ENCODE measurements around the gene EXOC6B.

Gene EXOC6B

DNA sequence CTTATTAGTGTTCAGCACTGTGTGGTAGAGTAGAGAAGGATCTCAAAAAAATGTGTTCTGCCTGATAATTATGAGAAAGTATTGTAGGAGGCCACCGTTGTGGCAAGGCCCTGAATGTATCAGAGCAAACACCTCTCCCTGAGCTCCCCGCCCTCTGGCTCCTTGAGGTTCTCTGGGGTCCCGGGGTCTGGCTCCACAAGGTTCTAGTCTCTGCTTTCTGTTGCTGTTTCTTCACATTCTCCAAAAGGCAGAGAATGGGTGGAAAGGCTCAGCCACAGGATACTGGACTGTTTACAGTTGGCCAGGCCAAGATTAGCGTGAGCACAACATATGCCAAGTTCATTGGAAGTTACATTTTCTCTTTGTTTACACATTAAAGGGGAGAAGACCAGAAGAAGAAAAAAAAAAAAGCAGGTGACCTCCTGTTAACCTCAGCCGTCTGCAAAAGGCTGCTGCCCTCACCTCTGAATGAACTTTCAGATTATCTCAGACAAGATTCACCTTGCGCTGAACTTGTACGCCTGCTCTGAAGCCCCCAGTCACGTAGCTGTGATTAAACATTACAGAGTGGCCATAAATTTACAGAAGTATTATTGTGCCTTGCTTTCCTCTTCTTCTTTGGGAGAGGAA, 621.6 kb downstream of the EXOC6B start:
- intact Hi-C loops (cut with DNase I), result no loop called here
- no peak for DNase-seq

DNA sequence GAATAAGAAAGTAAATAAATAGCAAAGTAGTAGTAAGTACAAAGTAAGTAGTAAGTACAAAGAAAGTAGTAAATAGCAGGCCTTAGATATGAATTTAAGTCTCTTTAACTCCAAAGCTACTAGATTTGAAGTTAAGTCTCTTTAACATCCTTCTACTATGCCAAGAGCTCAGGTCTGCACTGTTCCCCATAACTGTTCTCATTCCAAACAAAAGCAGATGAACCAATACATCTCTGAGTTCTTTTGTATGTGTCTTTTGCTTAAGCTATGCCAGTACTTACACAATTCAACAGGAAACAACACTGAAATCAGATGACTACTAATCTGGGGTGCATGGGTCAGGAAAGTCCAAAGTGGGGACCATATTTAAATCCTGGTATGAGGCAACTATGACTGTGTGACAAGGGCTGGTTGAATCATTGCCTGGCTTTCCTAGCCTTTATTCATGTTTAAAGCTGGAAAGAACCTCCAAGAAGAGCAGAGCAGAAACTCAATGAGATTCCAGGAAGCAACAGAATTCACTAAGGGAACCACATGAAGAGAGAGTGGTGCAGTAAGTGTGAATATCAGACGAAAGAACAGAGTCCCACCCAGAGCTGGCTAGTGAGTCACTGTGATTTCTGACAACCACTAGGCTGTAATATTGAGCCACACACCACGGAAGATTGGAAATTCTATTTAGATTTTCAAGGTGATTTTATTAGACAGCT, 627.1 kb downstream of the EXOC6B start:
- intact Hi-C loops (cut with DNase I), result no loop called here
- DNase-seq, result no peak

DNA sequence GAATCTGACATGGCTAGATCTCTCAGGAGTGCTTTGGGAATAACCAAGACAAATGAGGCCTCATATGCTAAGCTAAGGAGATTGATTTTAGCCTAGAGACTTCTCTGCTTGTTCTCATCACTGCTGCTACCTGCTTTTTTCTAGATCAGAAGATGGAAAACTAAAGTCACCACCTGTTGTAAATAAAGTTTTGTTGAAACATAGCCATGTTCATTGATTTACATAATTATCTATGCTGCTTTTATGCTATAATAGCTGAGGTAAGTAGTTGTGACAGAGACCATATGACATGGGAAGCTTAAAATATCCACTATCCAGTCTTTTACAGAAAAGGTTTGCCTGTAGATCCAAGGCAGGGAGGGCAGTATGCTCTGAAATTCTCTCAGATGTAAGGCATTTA, 632.1 kb downstream of the EXOC6B start:
- intact Hi-C loops (cut with DNase I), result no loop called here
- no peak for DNase-seq

DNA sequence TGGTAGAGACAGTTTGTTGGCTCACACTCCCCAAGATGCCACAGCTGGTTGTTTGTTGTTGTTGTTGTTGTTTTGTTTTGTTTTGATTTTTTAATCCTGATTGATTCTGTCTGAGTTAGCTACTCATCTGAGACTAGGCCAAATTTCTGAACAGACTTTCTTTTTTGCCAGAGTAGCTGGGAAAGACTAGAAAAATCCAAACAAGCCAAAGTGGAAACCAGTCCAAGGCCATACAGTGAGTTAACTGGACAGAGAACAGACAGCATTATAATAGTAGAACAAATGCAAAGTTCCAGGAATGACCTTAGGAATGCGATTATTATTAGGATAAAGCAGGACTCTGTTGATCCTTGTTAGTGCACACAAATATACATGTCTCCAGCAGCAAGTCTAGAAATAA, 634.4 kb downstream of the EXOC6B start:
- no peak for DNase-seq
- intact Hi-C loops (cut with DNase I), result no loop called here

DNA sequence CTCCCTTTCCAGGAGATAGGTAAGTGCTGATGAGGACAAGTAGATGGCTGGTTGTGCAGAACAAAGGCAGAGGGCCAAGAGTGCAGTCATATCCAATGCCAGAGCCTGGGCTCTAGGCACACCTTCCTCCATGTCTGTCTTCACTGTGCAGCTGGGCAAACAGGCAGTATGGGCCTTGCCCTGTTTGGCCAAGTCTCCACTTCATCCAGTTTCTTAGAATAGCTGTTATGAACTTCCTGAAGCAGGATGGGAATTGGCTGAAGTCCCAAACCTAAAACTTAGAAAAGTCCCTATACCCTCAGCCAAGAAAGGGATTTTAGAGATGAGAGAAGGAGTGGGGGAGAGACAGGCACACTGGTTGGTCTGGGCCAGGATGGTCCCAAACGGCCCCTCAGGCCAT, 640.6 kb downstream of the EXOC6B start:
- intact Hi-C loops (cut with DNase I), result no loop called here
- no peak for DNase-seq

DNA sequence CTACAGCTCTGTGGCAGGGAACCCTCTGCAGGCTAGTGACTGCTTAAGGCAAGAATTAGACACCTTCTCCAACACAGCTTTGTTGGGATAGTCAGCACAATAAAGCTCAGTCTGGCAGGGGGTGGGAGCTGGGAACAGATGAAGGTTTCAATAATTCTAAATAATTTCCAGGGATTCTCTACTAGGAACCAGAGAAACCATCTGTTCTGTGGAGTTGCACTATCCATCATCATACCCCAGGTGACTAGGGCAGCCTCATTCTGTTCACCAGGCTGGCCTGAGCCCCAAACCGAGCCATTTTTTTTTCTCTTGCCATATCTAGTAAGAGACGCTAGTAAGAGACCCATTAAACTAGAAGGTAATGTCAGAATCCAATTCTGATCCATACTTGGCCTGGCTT, 642.4 kb downstream of the EXOC6B start:
- DNase-seq, result no peak
- intact Hi-C loops (cut with DNase I), result no loop called here

DNA sequence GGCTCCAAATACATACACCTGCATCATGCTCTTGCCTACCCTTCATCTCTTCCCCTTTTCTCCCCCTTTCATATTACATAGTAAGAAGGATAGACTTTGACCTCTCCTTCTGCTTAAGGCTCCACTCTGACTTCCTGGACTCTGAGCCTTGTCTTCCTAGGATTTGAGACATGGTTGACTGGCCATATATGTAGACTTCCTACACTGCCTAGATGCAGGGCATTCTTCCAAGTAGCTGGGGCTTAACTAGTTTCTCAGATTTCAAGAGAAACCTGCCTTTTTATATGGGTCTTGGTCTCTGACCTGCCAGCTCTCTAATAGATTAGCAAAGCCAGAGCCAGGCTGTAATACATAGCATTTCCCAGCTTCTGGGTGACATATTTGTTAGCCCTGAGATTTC, 642.8 kb downstream of the EXOC6B start:
- DNase-seq, result no peak
- intact Hi-C loops (cut with DNase I), result no loop called here

DNA sequence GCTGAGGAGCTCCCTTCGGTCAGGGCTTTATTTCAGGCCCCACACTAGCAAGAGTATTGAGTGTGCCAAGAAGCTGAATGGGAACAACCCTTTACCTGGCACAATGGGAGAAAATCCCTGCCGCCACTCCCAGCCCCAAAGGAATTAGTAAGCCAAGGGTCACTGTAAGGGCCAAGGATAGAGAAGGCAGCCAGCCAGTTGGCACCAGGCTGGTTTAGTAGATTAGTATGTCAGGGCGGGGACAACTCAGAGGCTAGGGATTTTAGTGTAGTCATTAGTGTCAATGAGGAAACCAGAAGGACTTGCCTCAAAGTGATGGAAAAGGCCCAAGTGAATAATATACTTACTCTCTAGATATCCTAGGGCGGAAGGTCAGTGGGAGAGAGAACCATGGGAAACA, 643.3 kb downstream of the EXOC6B start:
- DNase-seq, result no peak
- intact Hi-C loops (cut with DNase I), result no loop called here

DNA sequence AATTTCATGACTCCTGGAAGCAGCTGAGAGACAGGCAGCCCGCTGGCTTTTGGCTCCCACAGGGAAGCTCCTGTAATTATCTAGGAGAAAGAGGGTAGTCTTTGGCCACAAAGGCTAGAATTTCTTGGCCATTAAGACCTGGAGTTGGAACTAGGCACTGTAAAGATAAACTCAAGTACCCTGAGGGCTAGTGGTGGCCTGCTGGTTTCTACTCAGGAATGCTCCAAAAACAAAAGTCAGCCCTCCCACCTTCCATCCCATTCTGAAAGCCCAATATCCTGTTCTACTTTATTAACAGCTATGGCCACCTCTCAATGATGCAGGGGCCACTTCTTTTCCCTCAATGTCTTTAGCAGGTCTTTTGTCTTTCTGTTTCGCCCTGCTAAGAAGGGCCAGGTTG, 644.2 kb downstream of the EXOC6B start:
- intact Hi-C loops (cut with DNase I), result no loop called here
- DNase-seq, result no peak

DNA sequence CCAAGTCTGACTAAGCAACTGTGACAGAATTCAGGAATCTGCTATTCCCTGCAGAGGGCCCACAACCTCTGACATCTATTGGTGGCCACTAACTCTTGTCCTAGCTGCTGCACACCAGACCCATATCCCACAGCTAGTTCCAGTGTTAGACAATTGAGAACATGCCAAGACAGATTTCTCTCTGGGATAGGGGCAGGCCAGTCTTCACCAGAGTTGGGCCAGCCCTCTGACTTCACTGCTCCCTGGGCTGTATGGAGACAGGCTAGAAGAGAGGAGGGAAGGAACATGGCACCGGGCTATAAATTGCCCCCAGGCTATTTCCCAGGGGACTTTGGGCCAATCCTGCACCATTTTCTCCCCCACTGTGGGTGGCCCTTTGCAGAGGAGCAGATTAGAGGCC, 645.5 kb downstream of the EXOC6B start:
- DNase-seq, result no peak
- intact Hi-C loops (cut with DNase I), result no loop called here

DNA sequence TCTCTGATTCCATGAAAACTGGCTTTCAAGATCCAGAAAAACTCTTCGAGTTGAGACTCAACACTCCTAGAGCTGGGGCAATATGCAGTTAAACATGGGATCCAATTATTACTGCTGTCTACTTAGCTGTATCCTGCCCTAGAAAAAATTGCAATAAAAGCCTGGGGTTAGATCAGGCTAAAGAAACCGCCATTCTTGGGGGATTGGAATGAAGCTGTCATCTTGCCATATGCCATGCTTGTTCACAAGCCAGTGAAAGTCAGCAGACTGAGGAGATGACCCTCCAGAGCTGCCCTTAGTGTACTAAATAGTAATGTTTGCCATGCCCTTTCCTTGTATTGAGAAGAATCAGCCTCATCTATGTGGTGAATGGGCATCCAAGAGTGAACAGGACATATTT, 647.3 kb downstream of the EXOC6B start:
- no peak for DNase-seq
- intact Hi-C loops (cut with DNase I), result no loop called here

DNA sequence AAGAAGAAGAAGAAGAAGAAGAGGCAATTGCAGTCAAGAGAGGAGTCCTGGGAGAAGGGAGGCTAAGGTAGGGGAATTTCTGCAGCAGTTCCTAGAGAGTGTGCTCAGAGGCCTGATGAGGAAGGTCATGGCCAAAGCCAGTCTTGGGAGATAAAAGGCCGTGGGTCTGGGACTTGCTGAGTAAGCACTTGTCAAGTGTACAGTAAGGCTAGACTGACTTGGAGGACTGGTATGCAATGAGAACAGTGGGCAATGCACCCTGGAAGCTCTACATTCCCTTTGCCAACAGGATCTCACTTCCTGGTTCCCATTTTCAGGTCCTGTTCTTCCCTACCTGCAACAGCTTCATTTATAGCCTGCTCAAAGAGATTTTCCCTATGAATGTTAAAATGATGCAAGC, 649.6 kb downstream of the EXOC6B start:
- peak in 1 of 10 donors; percentile 44 for DNase-seq
- intact Hi-C loops (cut with DNase I), result no loop called here

DNA sequence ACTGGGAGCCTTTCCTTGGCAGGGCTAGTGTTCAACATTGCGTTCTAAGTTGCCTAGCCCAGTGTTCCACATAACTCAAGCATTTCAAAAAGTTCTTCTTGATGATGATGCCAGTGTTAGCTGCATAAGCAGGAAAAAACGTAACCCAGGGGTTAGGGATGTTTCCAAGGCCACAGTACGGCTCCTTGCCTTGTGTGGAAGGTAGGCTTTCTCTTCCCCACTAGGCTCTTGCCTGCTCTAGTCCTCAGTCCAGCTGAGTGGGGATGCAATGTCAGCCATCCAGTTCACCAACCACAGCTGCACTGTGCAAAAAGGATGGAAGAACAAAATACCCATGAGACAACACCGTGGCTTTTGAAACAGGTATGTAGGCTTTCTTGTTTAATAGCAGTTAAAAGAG, 650.2 kb downstream of the EXOC6B start:
- intact Hi-C loops (cut with DNase I), result no loop called here
- DNase-seq, result no peak

DNA sequence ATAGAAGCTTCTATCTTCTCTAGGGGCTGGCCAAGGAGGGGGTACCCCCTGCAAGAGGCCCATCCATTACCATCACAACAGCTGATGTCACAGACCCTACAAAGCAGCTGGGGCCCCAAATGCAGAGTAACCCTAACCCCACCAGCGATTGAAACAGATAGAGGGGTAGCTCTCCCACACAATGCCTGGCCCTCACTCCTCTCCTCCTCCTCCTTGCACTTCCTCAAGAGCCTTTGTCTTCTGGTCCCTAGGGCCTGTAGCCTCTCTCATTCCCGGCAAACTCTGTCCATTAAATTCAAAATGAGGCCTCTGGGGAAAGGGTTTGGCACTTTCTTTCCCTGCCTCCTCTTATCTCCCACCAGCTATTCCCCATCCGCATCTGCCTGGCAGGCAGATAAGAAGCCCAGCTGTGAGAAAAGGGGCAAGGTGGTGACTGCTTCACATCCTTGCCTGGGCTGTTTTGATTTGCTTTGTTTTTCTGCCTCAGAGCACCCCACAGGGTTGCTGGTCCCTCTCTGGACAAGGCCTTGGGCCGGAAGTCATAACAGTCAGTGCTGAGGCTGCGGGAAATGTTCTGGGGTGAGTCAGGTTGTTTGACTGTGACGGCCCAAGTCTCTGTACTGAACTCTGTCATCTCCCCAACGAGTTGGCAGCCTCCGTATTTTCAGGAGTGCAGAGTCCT, 652.1 kb downstream of the EXOC6B start:
- DNase-seq, result peak in 1 of 10 donors; percentile 68
- intact Hi-C loops (cut with DNase I), result no loop called here

DNA sequence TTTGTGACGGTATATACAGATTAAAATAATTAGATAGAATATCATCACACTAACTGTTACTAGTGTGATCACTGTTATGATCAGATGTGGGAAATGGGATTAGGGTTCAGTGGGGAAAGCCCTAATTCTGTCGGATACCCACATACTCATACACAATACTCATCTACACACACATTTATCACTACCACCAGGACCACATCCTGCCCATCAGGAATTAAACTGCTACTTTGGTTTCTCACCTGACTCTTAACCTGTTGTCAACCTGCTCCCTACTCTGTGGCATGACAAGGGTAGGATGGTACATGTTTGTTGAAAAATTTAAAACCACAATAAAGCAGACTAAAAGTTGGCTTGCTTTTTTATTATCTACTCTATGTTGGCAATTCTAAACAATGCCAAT, 653.4 kb downstream of the EXOC6B start:
- intact Hi-C loops (cut with DNase I), result no loop called here

DNA sequence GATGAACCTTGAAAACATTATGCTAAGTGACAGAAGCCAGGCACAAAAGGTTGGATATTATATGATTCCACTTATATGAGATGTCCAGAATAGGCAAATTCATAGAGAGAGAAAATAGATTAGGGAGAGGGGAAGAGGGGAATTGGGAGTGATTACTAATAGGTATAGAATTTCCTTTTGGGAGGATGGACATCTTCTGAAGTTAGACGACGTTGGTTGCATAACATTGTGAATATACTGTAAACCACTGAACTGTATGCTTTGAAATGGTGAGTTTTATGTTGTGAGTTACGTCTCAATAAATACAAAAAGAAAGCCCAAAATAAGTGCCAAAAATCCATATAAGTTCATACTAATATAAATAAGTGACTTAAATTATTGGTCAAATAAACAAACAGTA, 659.6 kb downstream of the EXOC6B start:
- no peak for DNase-seq
- intact Hi-C loops (cut with DNase I), result no loop called here

More for the DNA sequence above, 653.4 kb downstream of the EXOC6B start:
- DNase-seq, result no peak

DNA sequence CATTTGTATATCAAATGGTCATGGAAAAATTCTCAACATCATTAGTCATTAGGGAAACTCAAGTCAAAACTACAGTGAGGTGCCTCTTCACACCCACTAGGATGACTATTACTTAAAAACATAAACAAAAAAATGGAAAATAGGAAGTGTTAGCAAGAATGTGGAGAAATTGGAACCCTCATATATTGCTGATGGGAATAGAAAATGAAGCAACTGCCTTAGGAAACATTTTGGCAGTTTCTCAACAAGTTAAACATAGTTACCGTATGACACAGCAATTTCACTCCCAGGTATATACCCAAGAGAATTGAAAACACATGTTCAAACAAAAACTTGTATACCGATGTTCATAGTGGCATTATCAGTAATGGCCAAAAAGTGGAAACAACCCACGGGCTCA, 660.0 kb downstream of the EXOC6B start:
- intact Hi-C loops (cut with DNase I), result no loop called here

DNA sequence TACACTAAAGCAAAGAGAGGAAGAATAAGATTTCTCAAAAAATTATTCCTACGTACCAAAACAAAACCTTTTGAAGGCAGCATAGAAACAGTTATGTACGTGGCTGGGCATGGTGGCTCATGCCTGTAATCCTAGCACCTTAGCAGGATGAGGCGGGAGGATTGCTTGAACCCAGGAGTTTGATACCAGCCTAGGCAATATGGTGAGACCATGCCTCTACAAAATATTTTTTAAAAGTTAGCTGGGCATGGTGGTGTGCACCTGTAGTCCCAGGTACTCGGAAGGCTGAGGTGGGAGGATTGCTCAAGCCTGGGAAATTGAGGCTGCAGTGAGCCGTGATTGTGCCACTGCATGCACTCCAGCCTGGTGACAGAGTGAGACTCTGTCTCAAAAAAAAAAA, 663.3 kb downstream of the EXOC6B start:
- DNase-seq, result no peak
- intact Hi-C loops (cut with DNase I), result no loop called here

More for the DNA sequence above, 660.0 kb downstream of the EXOC6B start:
- DNase-seq, result no peak

DNA sequence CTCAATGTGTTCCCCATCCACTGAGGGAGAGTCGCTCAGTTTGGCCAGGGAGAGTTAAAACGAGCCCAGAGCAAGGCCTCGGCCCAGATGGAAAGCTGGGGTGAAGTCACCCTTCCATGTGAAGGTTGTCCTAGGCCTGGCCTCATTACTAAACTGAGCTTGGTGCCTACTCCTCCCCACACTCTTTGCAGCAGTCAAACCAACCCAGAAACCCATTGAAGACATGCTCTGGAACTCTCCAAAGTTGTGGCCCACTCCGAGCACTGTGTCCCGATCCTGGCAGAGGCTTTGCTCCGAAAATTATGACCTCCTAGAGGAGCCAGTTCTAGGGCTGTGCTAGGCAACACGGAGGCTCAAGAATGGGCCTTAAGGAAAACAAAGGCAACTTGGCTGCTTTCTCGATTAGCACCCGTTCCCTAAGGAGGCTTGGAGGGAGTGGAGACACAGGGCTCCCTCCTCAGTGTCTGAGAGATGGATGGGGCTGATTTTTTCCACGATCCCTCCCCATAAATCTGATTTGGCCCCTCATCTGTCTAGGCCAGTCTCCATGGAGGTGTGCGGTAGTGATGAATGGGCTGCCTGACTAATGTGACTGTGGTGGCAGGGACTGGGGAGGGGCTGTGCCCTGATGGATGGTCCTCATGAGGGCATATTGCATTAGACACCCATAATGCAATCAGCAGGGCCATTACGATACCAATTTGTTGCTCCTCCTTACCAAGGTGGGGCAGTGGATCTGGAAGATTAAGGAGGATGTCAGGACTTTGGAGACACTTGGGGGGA, 666.4 kb downstream of the EXOC6B start:
- intact Hi-C loops (cut with DNase I), result loop anchor here (10.0 kb wide), 1 partner anchor 445 kb away; no protein-coding TSS in a partner anchor
- no peak for DNase-seq

DNA sequence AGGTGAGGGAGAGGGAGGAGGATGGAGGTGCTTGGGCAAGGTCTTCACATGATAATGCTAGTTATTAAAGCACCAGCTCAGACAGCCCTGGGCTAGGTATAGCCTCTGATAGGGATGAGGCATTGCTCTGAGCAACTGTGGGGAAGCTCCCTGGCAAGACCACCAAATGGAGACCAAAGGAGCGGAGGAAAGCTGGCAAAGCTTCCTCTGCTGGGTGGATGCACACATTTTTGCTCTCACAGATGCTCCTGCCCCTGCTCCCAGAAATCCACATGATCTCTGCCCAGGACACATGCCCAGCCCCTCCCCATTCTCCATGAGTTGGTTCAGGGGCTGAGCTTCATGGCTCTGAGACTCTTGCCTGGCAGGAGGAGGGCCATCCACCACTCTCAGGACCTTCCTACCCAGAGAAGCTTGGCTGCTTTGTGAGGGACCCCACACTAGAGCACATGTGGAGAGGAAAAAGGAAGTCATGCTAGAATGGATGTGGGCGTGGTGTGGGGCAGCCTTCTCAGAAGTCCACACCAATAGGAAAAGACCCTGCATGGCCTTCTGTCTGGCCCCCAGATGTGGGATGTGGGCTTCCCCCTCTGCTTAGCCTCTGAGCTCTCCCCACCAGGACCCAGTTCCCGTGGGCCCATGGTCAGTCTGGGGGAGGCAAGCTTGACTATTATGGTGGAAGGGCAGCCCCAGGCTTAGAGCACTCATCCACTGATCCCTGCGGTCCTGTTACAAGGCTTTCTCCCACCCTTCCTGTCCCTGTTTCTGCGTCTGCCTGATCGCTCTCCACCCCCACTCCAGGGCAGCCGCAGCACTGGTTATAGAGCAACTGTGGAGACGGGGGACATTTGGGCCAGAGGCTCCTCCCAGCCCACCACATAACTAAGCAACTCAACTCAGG, 667.7 kb downstream of the EXOC6B start:
- intact Hi-C loops (cut with DNase I), result loop anchor here (10.0 kb wide), 1 partner anchor 447 kb away; no protein-coding TSS in a partner anchor
- peak in 2 of 10 donors; percentile 29 to 77 for DNase-seq
